ENCODE measurements around the gene C1orf87. TPM values are rescaled to one million over a fixed set of nuclear protein-coding genes. Genes with fewer than 3 reads are reported as not detected.

Gene C1orf87
- total RNA-seq, 2 donors from 2014 or later: 1.5 to 3.5 TPM

- no peak for TF ChIP-seq CTCF (IDR thresholded peaks at IDR 0.05)
- Histone ChIP-seq H3K27me3 (replicated peaks; ENCODE audit: insufficient read depth) (no peaks in the 10 kb centered on the region), H3K4me1 (ENCODE audit: control insufficient read depth in 1 of 2, low read depth in 2 of 2) (peaks cover 0 to 5% of the 10 kb centered on the region in 2 donors), H3K4me3 (no peak overlapping the region), H3K27ac (no peak overlapping the region), H3K36me3 (no peaks in the 10 kb centered on the region), H3K9me3 (no peaks in the 10 kb centered on the region)
- DNase-seq (ENCODE audit: low spot score) (no peak), ATAC-seq (ENCODE audit: insufficient number of reproducible peaks, low FRiP score, low read depth) (no peak)
Measured at GRCh38 chr1:60031146-60031545, 42.4 kb downstream of the C1orf87 start.

DNA sequence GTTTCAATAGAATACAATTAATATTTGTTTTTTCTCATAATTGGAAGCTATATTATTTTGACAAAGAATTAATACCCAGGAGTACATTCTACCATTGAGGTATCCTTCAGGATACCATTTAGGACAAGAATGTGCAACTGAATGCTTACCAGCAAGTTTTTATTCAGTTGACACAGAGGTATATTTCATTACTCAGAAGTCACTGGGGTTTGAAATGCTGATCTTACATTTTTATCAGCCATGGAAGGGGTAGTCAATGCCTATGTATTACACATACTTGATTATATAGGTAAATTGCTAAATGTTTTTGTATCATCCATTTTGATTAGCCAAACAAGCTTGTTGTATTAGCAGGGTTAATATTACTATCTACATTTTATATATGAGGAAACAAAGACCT, 48.0 kb downstream of the C1orf87 start:
- Histone ChIP-seq H3K4me3 (no peak overlapping the region), H3K36me3 (no peaks in the 10 kb centered on the region), H3K27me3 (replicated peaks; ENCODE audit: insufficient read depth) (no peaks in the 10 kb centered on the region), H3K4me1 (ENCODE audit: control insufficient read depth in 1 of 2, low read depth in 2 of 2) (no peaks in the 10 kb centered on the region), H3K27ac (no peak overlapping the region), H3K9me3 (no peaks in the 10 kb centered on the region)
- no peak for ATAC-seq (ENCODE audit: insufficient number of reproducible peaks, low FRiP score, low read depth)
- no peak for DNase-seq (ENCODE audit: low spot score)
- TF ChIP-seq CTCF (IDR thresholded peaks at IDR 0.05): no peak

DNA sequence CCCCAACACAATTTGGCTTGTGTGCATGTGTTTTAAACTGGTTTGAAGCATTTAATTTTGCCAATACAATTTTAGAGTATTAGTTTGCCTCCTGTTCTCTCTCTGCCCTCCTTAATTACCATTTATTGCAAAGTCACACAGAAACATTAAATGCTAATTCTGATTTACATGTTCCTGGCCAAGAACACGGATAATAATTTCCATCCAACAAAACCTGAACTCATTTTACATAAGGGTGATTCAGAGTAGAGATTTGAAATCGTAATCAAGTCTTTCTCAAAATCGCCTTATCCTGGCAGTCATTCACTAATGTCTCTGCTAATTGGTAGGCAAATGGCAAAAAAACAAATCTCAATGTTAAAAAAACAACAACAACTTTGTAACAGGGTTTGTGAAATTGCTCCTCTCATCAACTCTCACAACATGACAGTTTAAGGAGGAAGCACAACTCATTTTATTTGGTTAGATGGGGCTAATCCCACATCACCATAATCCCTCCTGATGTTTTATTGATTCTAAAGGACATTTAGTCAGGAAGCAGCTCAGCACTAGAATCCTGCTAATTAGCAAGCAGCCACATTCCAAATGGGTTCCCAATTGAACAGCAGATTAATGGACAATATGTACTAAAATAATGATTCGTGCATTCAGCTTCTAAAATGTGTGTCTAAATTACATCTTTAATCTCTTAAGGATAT, 55.9 kb downstream of the C1orf87 start:
- Histone ChIP-seq H3K9me3 (peaks cover 5% of the 10 kb centered on the region), H3K36me3 (no peaks in the 10 kb centered on the region), H3K4me3 (no peak overlapping the region), H3K4me1 (ENCODE audit: control insufficient read depth in 1 of 2, low read depth in 2 of 2) (no peaks in the 10 kb centered on the region), H3K27me3 (replicated peaks; ENCODE audit: insufficient read depth) (no peaks in the 10 kb centered on the region), H3K27ac (no peak overlapping the region)
- TF ChIP-seq CTCF (IDR thresholded peaks at IDR 0.05): no peak
- DNase-seq (ENCODE audit: low spot score) (no peak), ATAC-seq (ENCODE audit: insufficient number of reproducible peaks, low FRiP score, low read depth) (no peak)

DNA sequence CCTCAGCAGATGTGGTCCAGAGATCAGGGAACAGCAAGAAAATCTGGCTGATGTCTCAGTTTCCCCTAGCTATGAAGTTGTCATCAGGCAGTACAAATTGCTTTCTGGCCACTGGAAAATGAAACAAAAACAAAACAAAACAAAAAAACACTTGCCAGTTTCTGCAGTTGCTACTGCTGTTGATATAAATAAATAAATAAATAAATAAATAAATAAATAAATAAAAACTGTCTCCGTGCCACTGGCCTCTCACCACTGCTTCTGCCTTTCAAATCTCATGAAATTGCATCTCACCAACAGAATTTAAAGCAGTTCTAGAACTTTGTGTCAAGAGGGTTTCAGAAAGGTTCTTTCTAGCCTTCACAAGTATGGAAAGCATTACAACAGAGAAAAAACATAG, 62.9 kb downstream of the C1orf87 start:
- no peak for DNase-seq (ENCODE audit: low spot score)

GRCh38 chr1:60008500-60008899, 65.1 kb downstream of the C1orf87 start:
- ATAC-seq (ENCODE audit: insufficient number of reproducible peaks, low FRiP score, low read depth) (no peak), DNase-seq (ENCODE audit: low spot score) (no peak)
- H3K36me3 ChIP-seq: no peaks in the 10 kb centered on the region
- H3K27me3 ChIP-seq (replicated peaks; ENCODE audit: insufficient read depth): no peaks in the 10 kb centered on the region
- H3K4me3 ChIP-seq: no peak overlapping the region
- TF ChIP-seq CTCF (IDR thresholded peaks at IDR 0.05): no peak
- no peaks in the 10 kb centered on the region for H3K4me1 ChIP-seq (ENCODE audit: control insufficient read depth in 1 of 2, low read depth in 2 of 2)
- H3K9me3 ChIP-seq: no peaks in the 10 kb centered on the region
- no peak overlapping the region for H3K27ac ChIP-seq

More for the DNA sequence above, 62.9 kb downstream of the C1orf87 start:
- Histone ChIP-seq H3K9me3 (no peaks in the 10 kb centered on the region), H3K27ac (no peak overlapping the region), H3K27me3 (replicated peaks; ENCODE audit: insufficient read depth) (no peaks in the 10 kb centered on the region), H3K36me3 (no peaks in the 10 kb centered on the region), H3K4me3 (no peak overlapping the region), H3K4me1 (ENCODE audit: control insufficient read depth in 1 of 2, low read depth in 2 of 2) (no peaks in the 10 kb centered on the region)
- TF ChIP-seq CTCF (IDR thresholded peaks at IDR 0.05): no peak
- no peak for ATAC-seq (ENCODE audit: insufficient number of reproducible peaks, low FRiP score, low read depth)

Measured in thoracic aorta (tissue), 2 donors.